Sigmoid colon (tissue), 4 donors: Measurements from ENCODE around the gene DCD.

Experiments used
- CTCF ChIP-seq, 4 experiments: fragments of 450-650 bp in 3 of 4; fragments of 200-600 bp in 1 of 4; IDR thresholded peaks; one replicate each; pipeline ENCODE4 v1.5.1; 2016 to 2019; ENCODE audit warnings: antibody characterized with exemption in 4 of 4, mild to moderate bottlenecking in 3 of 4, moderate library complexity in 2 of 4
- POLR2AphosphoS5 ChIP-seq, 4 donors: sonication (generic); formaldehyde crosslinking; IDR thresholded peaks; one replicate each; pipeline ENCODE4 v1.6.1; 2017; ENCODE audit warnings: antibody characterized with exemption in 4 of 4

GRCh38 chr12:54658306-54659264 is 10.4 kb upstream of the DCD start:
- TF ChIP-seq CTCF (IDR thresholded peaks at IDR 0.05) (no peak), POLR2AphosphoS5 (IDR thresholded peaks at IDR 0.05) (no peak)
